ENCODE results near the gene ADGRG1. TPM values are rescaled to one million over a fixed set of nuclear protein-coding genes. Genes with fewer than 3 reads are reported as not detected.

The ADGRG1 gene
- total RNA-seq, 2 donors from 2014 or later = 0.64 TPM

- Histone ChIP-seq H3K36me3 (ENCODE audit: control insufficient read depth, insufficient read depth, low read length) (no peaks in the 10 kb centered on the region), H3K27ac (ENCODE audit: low read depth, low read length) (no peak overlapping the region), H3K9ac (ENCODE audit: extremely low read depth, low read length, poor library complexity, severe bottlenecking) (no peak overlapping the region), H3K9me3 (ENCODE audit: control insufficient read depth, low read length) (no peaks in the 10 kb centered on the region), H3K27me3 (ENCODE audit: control insufficient read depth, insufficient read depth, low read length, poor library complexity, severe bottlenecking) (no peaks in the 10 kb centered on the region), H3K4me3 (ENCODE audit: low read length) (no peak overlapping the region), H3K4me1 (ENCODE audit: control insufficient read depth, insufficient read depth, low read length) (no peaks in the 10 kb centered on the region)
- no peaks in the 10 kb centered on the region for H3K4me1 Mint-ChIP-seq
- no peaks in the 10 kb centered on the region for H3K9me3 Mint-ChIP-seq
- DNase-seq = no peak
- peaks cover 1% of the 10 kb centered on the region for H3K27me3 Mint-ChIP-seq (ENCODE audit: insufficient read depth)
- no peak overlapping the region for H3K4me3 Mint-ChIP-seq
- H3K27ac Mint-ChIP-seq = no peak overlapping the region
- WGBS, 2 experiments (ENCODE audit: insufficient coverage in 1 of 2, insufficient read length in 1 of 2) = 80 to 84% methylated on average over 6 to 23 of the region's 24 CpGs
- TF ChIP-seq CTCF (conservative IDR thresholded peaks at IDR 0.05) = no peak
- no peaks in the 10 kb centered on the region for H3K36me3 Mint-ChIP-seq (ENCODE audit: low read depth)
Measured at GRCh38 chr16:57645691-57646387, 17.4 kb downstream of the ADGRG1 start.

GRCh38 chr16:57646388-57647039, 18.1 kb downstream of the ADGRG1 start:
- Mint-ChIP-seq H3K4me1 (peaks cover 6% of the 10 kb centered on the region), H3K36me3 (ENCODE audit: low read depth) (no peaks in the 10 kb centered on the region), H3K27ac (no peak overlapping the region), H3K27me3 (ENCODE audit: insufficient read depth) (no peaks in the 10 kb centered on the region), H3K4me3 (no peak overlapping the region), H3K9me3 (no peaks in the 10 kb centered on the region)
- H3K36me3 ChIP-seq (ENCODE audit: control insufficient read depth, insufficient read depth, low read length) = no peaks in the 10 kb centered on the region
- H3K9ac ChIP-seq (ENCODE audit: extremely low read depth, low read length, poor library complexity, severe bottlenecking) = no peak overlapping the region
- TF ChIP-seq CTCF (conservative IDR thresholded peaks at IDR 0.05) = no peak
- H3K27ac ChIP-seq (ENCODE audit: low read depth, low read length) = no peak overlapping the region
- H3K9me3 ChIP-seq (ENCODE audit: control insufficient read depth, low read length) = no peaks in the 10 kb centered on the region
- H3K27me3 ChIP-seq (ENCODE audit: control insufficient read depth, insufficient read depth, low read length, poor library complexity, severe bottlenecking) = no peaks in the 10 kb centered on the region
- no peaks in the 10 kb centered on the region for H3K4me1 ChIP-seq (ENCODE audit: control insufficient read depth, insufficient read depth, low read length)
- DNase-seq = no peak
- H3K4me3 ChIP-seq (ENCODE audit: low read length) = no peak overlapping the region
- WGBS, 2 experiments (ENCODE audit: insufficient coverage in 1 of 2, insufficient read length in 1 of 2) = 89 to 94% methylated on average over 7 to 13 of the region's 14 CpGs

- H3K4me1 Mint-ChIP-seq = peaks cover 6% of the 10 kb centered on the region
- Histone ChIP-seq H3K9ac (ENCODE audit: extremely low read depth, low read length, poor library complexity, severe bottlenecking) (no peak overlapping the region), H3K36me3 (ENCODE audit: control insufficient read depth, insufficient read depth, low read length) (no peaks in the 10 kb centered on the region), H3K27ac (ENCODE audit: low read depth, low read length) (no peak overlapping the region), H3K27me3 (ENCODE audit: control insufficient read depth, insufficient read depth, low read length, poor library complexity, severe bottlenecking) (no peaks in the 10 kb centered on the region), H3K9me3 (ENCODE audit: control insufficient read depth, low read length) (no peaks in the 10 kb centered on the region), H3K4me3 (ENCODE audit: low read length) (no peak overlapping the region), H3K4me1 (ENCODE audit: control insufficient read depth, insufficient read depth, low read length) (no peaks in the 10 kb centered on the region)
- no peak overlapping the region for H3K27ac Mint-ChIP-seq
- H3K27me3 Mint-ChIP-seq (ENCODE audit: insufficient read depth) = no peaks in the 10 kb centered on the region
- no peak for TF ChIP-seq CTCF (conservative IDR thresholded peaks at IDR 0.05)
- H3K9me3 Mint-ChIP-seq = no peaks in the 10 kb centered on the region
- 87 to 97% methylated on average over 5 to 10 of the region's 10 CpGs for WGBS, 2 experiments (ENCODE audit: insufficient coverage in 1 of 2, insufficient read length in 1 of 2)
- no peak for DNase-seq
- no peak overlapping the region for H3K4me3 Mint-ChIP-seq
- H3K36me3 Mint-ChIP-seq (ENCODE audit: low read depth) = no peaks in the 10 kb centered on the region
Measured at GRCh38 chr16:57647136-57647875, 18.9 kb downstream of the ADGRG1 start.

Data from endodermal cell (in vitro differentiated cells).